Heart left ventricle (tissue), 16 donors: ENCODE measurements around the gene CCNL2. TPM values are rescaled to one million over a fixed set of nuclear protein-coding genes. Genes with fewer than 3 reads are reported as not detected.
"Not testable (repeated sequence)": the region's sequence is repeated elsewhere in the genome, so short reads cannot be mapped to it uniquely, and the experiment has no call there.

Experiments used
- ATAC-seq, 4 donors: fragments of 200-7000 bp; cut with Tn5 transposase; one replicate each; pipeline ENCODE4 v1.9.1; 2020 to 2022; ENCODE audit warnings: moderate library complexity in 4 of 4, mild to moderate bottlenecking in 3 of 4, moderate number of reproducible peaks in 1 of 4
- DNase-seq, 5 donors: peaks; one replicate each; pipeline ENCODE4 v3.0.0-alpha.2; 2020
- H3K27ac ChIP-seq, 12 donors: fragments of 200-600 bp; sonication (generic) in 4 of 12; one replicate each; pipeline versions ENCODE4 v1.5.0 to v1.8.0; 2016 to 2022; ENCODE audit warnings: mild to moderate bottlenecking in 2 of 12
- H3K27me3 ChIP-seq, 9 donors: fragments of 200-600 bp; sonication (generic) in 2 of 9; one replicate each; pipeline versions ENCODE4 v1.5.1 to v1.8.0; 2016 to 2022; ENCODE audit warnings: mild to moderate bottlenecking in 3 of 9
- H3K36me3 ChIP-seq, 9 donors: fragments of 200-600 bp; sonication (generic) in 2 of 9; one replicate each; pipeline versions ENCODE4 v1.5.0 to v1.8.0; 2018 to 2022; ENCODE audit warnings: mild to moderate bottlenecking in 2 of 9
- H3K4me1 ChIP-seq, 12 donors: fragments of 200-600 bp; sonication (generic) in 4 of 12; one replicate each; pipeline versions ENCODE4 v1.5.0 to v1.8.0; 2016 to 2022; ENCODE audit warnings: mild to moderate bottlenecking in 3 of 12
- H3K4me3 ChIP-seq, 12 donors: fragments of 200-600 bp; sonication (generic) in 4 of 12; one replicate each; pipeline versions ENCODE4 v1.5.0 to v1.8.0; 2017 to 2022; ENCODE audit warnings: mild to moderate bottlenecking in 9 of 12, moderate library complexity in 4 of 12
- H3K9me3 ChIP-seq, 12 donors: fragments of 200-600 bp; sonication (generic) in 4 of 12; one replicate each; pipeline versions ENCODE4 v1.5.0 to v1.8.0; 2016 to 2022; ENCODE audit warnings: mild to moderate bottlenecking in 1 of 12
- CTCF ChIP-seq, 12 donors: fragments of 200-600 bp; sonication (generic) in 4 of 12; IDR thresholded peaks; one replicate each; pipeline versions ENCODE4 v1.5.0 to v1.8.0; 2018 to 2022; ENCODE audit warnings: antibody characterized with exemption in 12 of 12, mild to moderate bottlenecking in 5 of 12
- POLR2A ChIP-seq, 2 donors: fragments of 450-650 bp; IDR thresholded peaks; one replicate each; pipeline ENCODE4 v1.6.1; 2017; ENCODE audit warnings: antibody characterized with exemption in 2 of 2, mild to moderate bottlenecking in 2 of 2, moderate library complexity in 2 of 2
- WGBS, 4 donors: extraction: QIAGEN DNeasy Blood & Tissue Kit in 2 of 4; methylation state at CpG; one replicate each; pipeline versions ENCODE4 v1.1.5 to v1.1.7; 2013 to 2018; 5-methylcytosine and 5-hydroxymethylcytosine counted together
- intact Hi-C, 10 donors: fragments of 100-400 bp; cut with DNase I; formaldehyde crosslinking; loops; one replicate each; pipeline versions ENCODE4 v1.11.1 to v1.14.2; 2022
- polyA plus RNA-seq, 2 donors: library from polyadenylated mRNA; stranded (reverse); fragments of 200-250 nt; gene quantifications; one replicate each; pipeline ENCODE4 v1.2.3, GENCODE V29; 2013
- total RNA-seq, 9 donors: library from RNA; depleted of rRNA in 2 of 9; stranded (reverse); fragments of >200 nt in 2 of 9; fragmentation: NEBNext Ultra II Directional in 3 of 9; extraction: Animal tissue kit (Norgen Biotek cat#: 25700) in 3 of 9; gene quantifications; one replicate each; pipeline versions ENCODE4 v1.1.0 to v1.2.4, GENCODE V29; 2016 to 2023
- donor health status: ischemic (EF 13 %, LVEDD 7.1; RV severe dilation, severe dysfunction).
- donor health status: healthy with polysubstance abuse.
- donor health status: DM: no; HTN: yes; CAD: no.
- donor health status: DM: no; HTN: no; CAD: no.
- donor health status: ischemic (EF 25% LVEDD 6.9; RV normal size, moderate dysfunction).
- donor health status: ischemic (EF 25% LVEDD 5.7; RV mildly dilated, moderate dysfunction).
- donor health status: healthy.
- donor health status: DM: yes; HTN: yes; CAD: no.
- donor health status: ischemic (EF 35%, LVEDD 5.7; RV mildly dilated, moderate dysfunction).
- donor health status: nonischemic (EF 11% LVEDD 7.7; RV severe dilation, severe dysfunction).
- donor health status: DM: yes; HTN: yes; CAD: no.
- donor health status: PGD.
- donor health status: ischemic (EF 29% LVEDD 5.4; RV normal size, mild dysfunction).
- donor health status: nonischemic (EF 23%, LVEDD 6.1; RV moderate dilation, normal function).

Gene CCNL2
- total and polyA plus RNA-seq, 11 donors: 35.4 to 87.8 (median 50.7) TPM

- H3K9me3 ChIP-seq: no peaks in the 10 kb centered on the region
- DNase-seq: peak; percentile 94 to 97 (median 96)
- peak; percentile 92 to 100 (median 98) for ATAC-seq
- 0 to 1% (median 0%) methylated on average over 31 to 98 of the region's 98 CpGs for WGBS, 4 donors
- H3K4me3 ChIP-seq: peak within 1 kb of the TSS; percentile 61 to 100 (median 94)
- H3K27ac ChIP-seq: peak within 1 kb of the TSS; percentile 72 to 94 (median 88)
- H3K27me3 ChIP-seq: no peaks in the 10 kb centered on the region
- intact Hi-C loops: loop anchor here in 6 of 10 donors (2.0 to 10.0 kb wide), 4 partner anchors 24 to 98 kb away; no protein-coding TSS in a partner anchor
- TF ChIP-seq POLR2A (IDR thresholded peaks at IDR 0.05) (peak in 1 of 2 donors; percentile 71), CTCF (IDR thresholded peaks at IDR 0.05) (no peak)
- H3K4me1 ChIP-seq: peaks cover 5 to 43% (median 33%) of the 10 kb centered on the region in 12 donors
- H3K36me3 ChIP-seq: peaks cover 0 to 43% (median 37%) of the 10 kb centered on the region in 9 donors
These were observed 7.9 kb upstream of the CCNL2 start, which contains the start of gene MRPL20 for GRCh38 chr1:1406821-1407635. Gene MRPL20, minus strand, starts transcription at chr1:1407293. Its CDS starts 76 bp downstream, at chr1:1407217.

GRCh38 chr1:1406101-1406820, 7.1 kb upstream of the CCNL2 start:
- peak in 1 of 4 donors; percentile 1 for ATAC-seq

DNA sequence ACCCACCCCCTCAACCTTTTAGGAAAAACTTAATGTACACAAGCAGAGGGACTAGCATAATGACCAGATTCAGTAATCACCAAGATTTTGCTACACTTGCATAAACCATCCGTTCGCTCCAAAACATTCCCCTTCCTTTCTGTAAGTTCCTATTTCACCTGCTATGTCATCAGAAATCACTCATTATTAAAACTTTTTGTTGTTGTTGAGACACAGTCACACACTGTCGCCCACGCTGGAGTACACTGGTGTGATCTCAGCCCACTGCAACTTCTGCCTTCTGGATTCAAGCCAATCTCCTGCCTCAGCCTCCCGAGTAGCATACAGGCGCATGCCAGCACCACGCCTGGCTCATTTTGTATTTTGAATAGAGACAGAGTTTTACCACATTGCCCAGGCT, 4.5 kb upstream of the CCNL2 start:
- 81 to 87% (median 84%) methylated on average over 7 of the region's 7 CpGs for WGBS, 4 donors
- ATAC-seq (no peak), DNase-seq (no peak)
- Histone ChIP-seq H3K27ac (no peak overlapping the region), H3K9me3 (no peaks in the 10 kb centered on the region), H3K27me3 (no peaks in the 10 kb centered on the region), H3K36me3 (peaks cover 0 to 59% (median 52%) of the 10 kb centered on the region in 9 donors), H3K4me1 (peaks cover 9 to 56% (median 42%) of the 10 kb centered on the region in 12 donors), H3K4me3 (no peak overlapping the region)
- no peak for TF ChIP-seq POLR2A (IDR thresholded peaks at IDR 0.05)
- TF ChIP-seq CTCF (IDR thresholded peaks at IDR 0.05): no peak
- intact Hi-C loops: loop anchor here in 3 of 10 donors (2.0 to 10.0 kb wide), 2 partner anchors 33 to 101 kb away; no protein-coding TSS in a partner anchor

More at GRCh38 chr1:1406101-1406820, 7.1 kb upstream of the CCNL2 start:
- Histone ChIP-seq H3K36me3 (peaks cover 0 to 51% (median 45%) of the 10 kb centered on the region in 9 donors), H3K27ac (peak overlapping the region in 11 of 12 donors; percentile 81 to 94 (median 88)), H3K4me3 (peak overlapping the region; percentile 61 to 100 (median 94)), H3K27me3 (no peaks in the 10 kb centered on the region), H3K4me1 (peaks cover 5 to 50% (median 33%) of the 10 kb centered on the region in 12 donors), H3K9me3 (no peaks in the 10 kb centered on the region)
- 43 to 46% (median 45%) methylated on average over 43 of the region's 43 CpGs for WGBS, 4 donors
- intact Hi-C loops: loop anchor here in 6 of 10 donors (2.0 to 10.0 kb wide), 4 partner anchors 25 to 99 kb away; no protein-coding TSS in a partner anchor
- no peak for TF ChIP-seq POLR2A (IDR thresholded peaks at IDR 0.05)
- no peak for TF ChIP-seq CTCF (IDR thresholded peaks at IDR 0.05)
- DNase-seq: no peak

DNA sequence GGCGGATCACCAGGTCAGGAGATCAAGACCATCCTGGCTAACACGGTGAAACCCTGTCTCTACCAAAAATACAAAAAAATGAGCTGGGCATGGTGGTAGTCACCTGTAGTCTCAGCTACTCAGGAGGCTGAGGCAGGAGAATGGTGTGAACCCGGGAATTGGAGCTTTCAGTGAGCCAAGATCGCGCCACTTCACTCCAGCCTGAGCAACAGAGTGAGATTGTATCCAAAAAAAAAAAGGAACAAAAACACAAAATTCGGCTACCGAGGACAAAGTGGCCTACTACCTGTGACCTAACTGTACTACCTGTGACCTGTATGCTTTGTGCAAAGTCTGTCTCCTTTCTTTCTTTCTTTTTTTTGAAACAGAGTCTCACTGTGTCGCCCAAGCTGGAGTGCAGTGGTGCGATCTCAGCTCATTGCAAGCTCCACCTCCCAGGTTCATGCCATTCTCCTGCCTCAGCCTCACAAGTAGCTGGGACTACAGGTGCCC, 3.8 kb upstream of the CCNL2 start:
- not testable (repeated sequence) for H3K27me3 ChIP-seq, DNase-seq, H3K9me3 ChIP-seq, ATAC-seq, H3K4me3 ChIP-seq, H3K27ac ChIP-seq
- peaks cover 0 to 61% (median 54%) of the 10 kb centered on the region in 9 donors for H3K36me3 ChIP-seq
- 84 to 93% (median 91%) methylated on average over 9 of the region's 9 CpGs for WGBS, 4 donors
- intact Hi-C loops: loop anchor here in 3 of 10 donors (2.0 to 10.0 kb wide), 2 partner anchors 34 to 102 kb away; no protein-coding TSS in a partner anchor
- H3K4me1 ChIP-seq: peaks cover 7 to 56% (median 39%) of the 10 kb centered on the region in 12 donors
